ENCODE measurements around the gene MYRF.

DNA sequence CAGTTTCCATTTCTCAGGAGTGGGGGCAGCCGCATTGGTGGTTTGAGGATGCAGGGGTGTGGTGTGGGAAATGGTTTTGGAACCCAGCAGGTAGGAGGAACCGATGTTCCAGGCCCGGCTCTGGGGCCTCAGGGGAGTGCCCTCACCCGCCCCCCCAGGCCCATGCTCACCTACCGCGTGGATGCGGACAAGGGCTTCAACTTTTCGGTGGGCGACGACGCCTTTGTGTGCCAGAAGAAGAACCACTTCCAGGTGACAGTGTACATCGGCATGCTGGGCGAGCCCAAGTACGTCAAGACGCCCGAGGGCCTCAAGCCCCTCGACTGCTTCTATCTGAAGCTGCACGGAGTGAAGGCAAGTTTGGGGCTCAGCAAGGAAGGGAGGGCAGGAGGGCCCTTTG, 21.4 kb downstream of the MYRF start:
- TF ChIP-seq, protein P1, sequence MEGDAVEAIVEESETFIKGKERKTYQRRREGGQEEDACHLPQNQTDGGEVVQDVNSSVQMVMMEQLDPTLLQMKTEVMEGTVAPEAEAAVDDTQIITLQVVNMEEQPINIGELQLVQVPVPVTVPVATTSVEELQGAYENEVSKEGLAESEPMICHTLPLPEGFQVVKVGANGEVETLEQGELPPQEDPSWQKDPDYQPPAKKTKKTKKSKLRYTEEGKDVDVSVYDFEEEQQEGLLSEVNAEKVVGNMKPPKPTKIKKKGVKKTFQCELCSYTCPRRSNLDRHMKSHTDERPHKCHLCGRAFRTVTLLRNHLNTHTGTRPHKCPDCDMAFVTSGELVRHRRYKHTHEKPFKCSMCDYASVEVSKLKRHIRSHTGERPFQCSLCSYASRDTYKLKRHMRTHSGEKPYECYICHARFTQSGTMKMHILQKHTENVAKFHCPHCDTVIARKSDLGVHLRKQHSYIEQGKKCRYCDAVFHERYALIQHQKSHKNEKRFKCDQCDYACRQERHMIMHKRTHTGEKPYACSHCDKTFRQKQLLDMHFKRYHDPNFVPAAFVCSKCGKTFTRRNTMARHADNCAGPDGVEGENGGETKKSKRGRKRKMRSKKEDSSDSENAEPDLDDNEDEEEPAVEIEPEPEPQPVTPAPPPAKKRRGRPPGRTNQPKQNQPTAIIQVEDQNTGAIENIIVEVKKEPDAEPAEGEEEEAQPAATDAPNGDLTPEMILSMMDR (conservative IDR thresholded peaks at IDR 0.05; ENCODE audit: low read length), result no peak
- TF ChIP-seq EZH2phosphoT487 (IDR thresholded peaks at IDR 0.05; ENCODE audit: borderline replicate concordance, low read depth, low read length), result no peak

All from OCI-LY7 (cell line).